ENCODE measurements around the gene GALNS.
"Not testable (repeated sequence)": the region's sequence is repeated elsewhere in the genome, so short reads cannot be mapped to it uniquely, and the experiment has no call there.

Gene GALNS

DNA sequence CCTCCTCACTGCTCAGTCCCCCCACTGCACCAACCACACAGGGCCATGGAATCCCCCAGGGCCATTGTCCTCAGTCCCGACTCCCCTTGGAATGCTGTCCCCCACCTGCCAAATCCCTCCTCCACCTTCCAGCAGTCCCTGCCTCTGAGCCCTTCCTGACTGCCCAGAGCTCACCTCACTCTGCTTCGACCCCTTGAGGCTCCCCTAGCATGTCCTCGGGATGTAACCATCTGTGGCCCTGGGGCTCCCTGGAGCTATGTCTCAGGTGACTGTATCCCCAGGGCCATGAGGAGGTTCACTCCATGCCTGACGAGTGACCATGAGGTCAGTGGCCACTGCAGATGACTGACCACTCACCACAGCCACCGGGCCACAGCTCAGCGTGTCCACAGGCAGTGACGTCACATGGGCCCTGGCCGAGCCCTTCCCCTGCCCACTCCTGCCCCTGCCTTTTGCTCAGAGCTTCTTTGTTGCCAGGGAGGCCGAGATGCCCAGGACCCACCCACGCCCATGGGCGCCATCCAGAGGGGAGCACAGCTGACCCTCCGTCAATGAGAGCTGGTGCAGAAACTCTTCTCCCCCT, 64.0 kb downstream of the GALNS start:
- Histone ChIP-seq H3K27me3 (ENCODE audit: control insufficient read depth, insufficient read depth, low read length) (no peaks in the 10 kb centered on the region), H3K36me3 (ENCODE audit: control insufficient read depth, insufficient read depth, low read length) (no peaks in the 10 kb centered on the region), H3K9me3 (ENCODE audit: control insufficient read depth, low read length) (no peaks in the 10 kb centered on the region), H3K79me2 (no peaks in the 10 kb centered on the region), H3K4me3 (ENCODE audit: low read depth, low read length) (no peak overlapping the region), H3K27ac (no peak overlapping the region), H2AFZ (no peak overlapping the region), H3K4me1 (no peaks in the 10 kb centered on the region), H3K4me2 (ENCODE audit: low read length) (no peak overlapping the region), H3K9ac (no peak overlapping the region)
- TF ChIP-seq, protein P1, sequence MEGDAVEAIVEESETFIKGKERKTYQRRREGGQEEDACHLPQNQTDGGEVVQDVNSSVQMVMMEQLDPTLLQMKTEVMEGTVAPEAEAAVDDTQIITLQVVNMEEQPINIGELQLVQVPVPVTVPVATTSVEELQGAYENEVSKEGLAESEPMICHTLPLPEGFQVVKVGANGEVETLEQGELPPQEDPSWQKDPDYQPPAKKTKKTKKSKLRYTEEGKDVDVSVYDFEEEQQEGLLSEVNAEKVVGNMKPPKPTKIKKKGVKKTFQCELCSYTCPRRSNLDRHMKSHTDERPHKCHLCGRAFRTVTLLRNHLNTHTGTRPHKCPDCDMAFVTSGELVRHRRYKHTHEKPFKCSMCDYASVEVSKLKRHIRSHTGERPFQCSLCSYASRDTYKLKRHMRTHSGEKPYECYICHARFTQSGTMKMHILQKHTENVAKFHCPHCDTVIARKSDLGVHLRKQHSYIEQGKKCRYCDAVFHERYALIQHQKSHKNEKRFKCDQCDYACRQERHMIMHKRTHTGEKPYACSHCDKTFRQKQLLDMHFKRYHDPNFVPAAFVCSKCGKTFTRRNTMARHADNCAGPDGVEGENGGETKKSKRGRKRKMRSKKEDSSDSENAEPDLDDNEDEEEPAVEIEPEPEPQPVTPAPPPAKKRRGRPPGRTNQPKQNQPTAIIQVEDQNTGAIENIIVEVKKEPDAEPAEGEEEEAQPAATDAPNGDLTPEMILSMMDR (IDR thresholded peaks at IDR 0.05) = no peak

DNA sequence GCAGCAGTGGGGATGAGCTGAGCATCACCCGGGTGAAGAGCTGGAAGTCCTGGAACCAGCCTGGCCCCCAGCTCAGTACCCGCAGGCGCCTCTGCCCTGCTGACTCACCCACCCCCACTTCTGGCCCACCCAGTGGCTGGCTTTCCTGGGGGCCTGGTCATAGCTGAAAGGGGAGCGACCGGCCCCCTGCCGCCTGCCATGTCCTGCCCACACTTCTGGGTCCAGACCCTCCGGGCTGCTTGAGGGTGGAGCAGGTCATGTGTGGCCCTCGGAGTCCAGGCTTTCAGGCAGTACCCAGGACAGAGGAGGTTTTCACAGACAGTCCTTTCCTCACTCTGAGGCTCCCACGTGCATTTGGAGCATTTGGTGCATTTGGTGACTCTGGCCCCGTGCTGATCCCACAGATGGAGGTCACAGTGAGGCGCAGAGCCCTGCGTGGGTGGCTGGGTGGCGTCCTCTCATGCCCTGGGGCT, 64.6 kb downstream of the GALNS start:
- no peak overlapping the region for H3K27ac ChIP-seq
- no peaks in the 10 kb centered on the region for H3K27me3 ChIP-seq (ENCODE audit: control insufficient read depth, insufficient read depth, low read length)
- H2AFZ ChIP-seq = no peak overlapping the region

DNA sequence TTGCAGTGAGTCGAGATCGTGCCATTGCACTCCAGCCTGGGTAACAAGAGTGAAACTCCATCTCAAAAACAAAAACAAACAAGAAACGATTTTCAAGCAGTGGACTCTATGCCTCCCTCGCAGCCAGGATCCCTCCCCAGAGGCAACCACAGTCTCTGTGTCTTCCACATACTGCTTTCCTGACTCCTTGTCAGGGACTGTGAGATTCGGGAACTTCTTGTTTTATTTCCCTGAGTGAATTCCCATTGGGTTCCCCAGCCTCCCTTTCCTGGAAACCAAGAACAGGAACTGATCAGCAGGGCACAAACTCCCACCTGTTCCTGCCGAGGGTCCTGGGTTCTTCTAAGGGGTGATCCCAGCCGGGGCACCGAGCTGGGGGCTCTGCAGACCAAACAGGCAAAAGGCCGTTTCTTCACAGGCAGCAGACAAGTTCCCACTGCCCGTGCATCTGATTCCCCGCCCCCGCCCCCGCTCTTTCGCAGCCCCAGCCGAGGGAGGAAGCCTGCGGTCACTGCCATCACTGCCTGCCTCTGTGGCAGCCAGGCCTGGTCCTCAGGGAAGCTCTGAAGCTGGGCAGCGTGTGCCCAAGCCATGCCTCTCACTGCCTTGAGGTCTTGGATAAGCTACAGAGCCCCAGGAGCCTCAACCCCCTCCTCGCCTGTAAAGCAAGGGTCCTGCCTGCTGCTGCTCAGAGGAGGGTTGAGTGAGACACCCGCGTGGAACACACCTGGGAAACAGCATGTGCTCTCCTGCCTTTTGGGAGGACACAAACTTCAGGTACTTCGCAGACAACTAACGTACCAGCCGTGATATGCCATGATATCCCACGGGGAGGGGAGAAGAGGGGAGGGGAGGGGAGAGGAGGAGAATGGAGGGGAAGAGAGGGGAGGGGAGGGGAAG, 66.2 kb downstream of the GALNS start:
- Histone ChIP-seq H3K4me1 (no peaks in the 10 kb centered on the region), H3K4me3 (ENCODE audit: low read depth, low read length) (no peak overlapping the region), H2AFZ (no peak overlapping the region), H3K79me2 (no peaks in the 10 kb centered on the region), H3K36me3 (ENCODE audit: control insufficient read depth, insufficient read depth, low read length) (no peaks in the 10 kb centered on the region), H3K4me2 (ENCODE audit: low read length) (no peak overlapping the region), H3K9ac (no peak overlapping the region), H3K9me3 (ENCODE audit: control insufficient read depth, low read length) (no peaks in the 10 kb centered on the region), H3K27ac (no peak overlapping the region), H3K27me3 (ENCODE audit: control insufficient read depth, insufficient read depth, low read length) (no peaks in the 10 kb centered on the region)
- TF ChIP-seq, protein P1 (IDR thresholded peaks at IDR 0.05) = no peak

More for the DNA sequence above, 64.6 kb downstream of the GALNS start:
- H3K9ac ChIP-seq = no peak overlapping the region
- H3K4me1 ChIP-seq = no peaks in the 10 kb centered on the region
- H3K9me3 ChIP-seq (ENCODE audit: control insufficient read depth, low read length) = no peaks in the 10 kb centered on the region
- TF ChIP-seq, protein P1 (IDR thresholded peaks at IDR 0.05) = no peak
- no peaks in the 10 kb centered on the region for H3K36me3 ChIP-seq (ENCODE audit: control insufficient read depth, insufficient read depth, low read length)
- no peak overlapping the region for H3K4me3 ChIP-seq (ENCODE audit: low read depth, low read length)
- H3K4me2 ChIP-seq (ENCODE audit: low read length) = no peak overlapping the region
- H3K79me2 ChIP-seq = no peaks in the 10 kb centered on the region

DNA sequence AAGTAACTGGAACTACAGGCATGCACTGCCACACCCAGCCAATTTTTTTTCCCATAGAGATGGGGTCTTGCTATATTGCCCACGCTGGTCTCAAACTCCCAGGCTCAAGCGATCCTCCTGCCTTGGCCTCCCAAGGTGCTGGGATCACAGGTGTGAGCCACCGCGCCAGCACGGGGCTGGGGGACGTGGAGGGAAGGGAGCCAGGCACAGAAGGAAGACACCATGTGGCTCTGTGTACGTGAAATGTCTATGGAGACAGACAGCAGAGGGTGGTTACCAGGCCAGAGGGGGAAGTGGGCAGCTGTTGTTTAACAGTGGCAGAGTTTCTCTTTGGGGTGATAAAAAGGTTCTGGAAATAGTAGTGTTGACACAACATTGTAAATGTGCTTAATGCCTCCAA, 67.2 kb downstream of the GALNS start:
- H3K4me2 ChIP-seq (ENCODE audit: low read length) = no peak overlapping the region
- H3K4me1 ChIP-seq = no peaks in the 10 kb centered on the region

DNA sequence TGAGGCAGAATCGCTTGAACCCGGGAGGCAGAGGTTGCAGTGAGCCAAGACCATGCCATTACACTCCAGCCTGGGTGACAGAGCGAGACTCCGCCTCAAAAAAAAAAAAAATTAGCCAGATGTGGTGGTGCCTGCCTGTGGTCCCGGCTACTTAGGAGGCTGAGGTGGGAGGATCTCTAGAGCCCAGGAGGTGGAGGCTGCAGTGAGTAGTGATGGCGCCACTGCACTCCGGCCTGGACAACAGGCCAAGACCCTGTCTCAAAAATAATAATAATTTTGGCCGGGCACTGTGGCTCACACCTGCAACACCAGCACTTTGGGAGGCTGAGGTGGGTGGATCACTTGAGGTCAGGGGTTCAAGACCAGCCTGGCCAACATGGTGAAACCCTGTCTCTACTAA, 68.0 kb downstream of the GALNS start:
- not testable (repeated sequence) for H3K4me1 ChIP-seq

More for the DNA sequence above, 67.2 kb downstream of the GALNS start:
- TF ChIP-seq, protein P1 (IDR thresholded peaks at IDR 0.05) = no peak
- Histone ChIP-seq H3K9ac (no peak overlapping the region), H3K27me3 (ENCODE audit: control insufficient read depth, insufficient read depth, low read length) (no peaks in the 10 kb centered on the region), H3K27ac (no peak overlapping the region), H2AFZ (no peak overlapping the region), H3K4me3 (ENCODE audit: low read depth, low read length) (no peak overlapping the region), H3K36me3 (ENCODE audit: control insufficient read depth, insufficient read depth, low read length) (no peaks in the 10 kb centered on the region), H3K9me3 (ENCODE audit: control insufficient read depth, low read length) (no peaks in the 10 kb centered on the region), H3K79me2 (no peaks in the 10 kb centered on the region)

More for the DNA sequence above, 68.0 kb downstream of the GALNS start:
- not testable (repeated sequence) for H2AFZ ChIP-seq; H3K9me3 ChIP-seq (ENCODE audit: control insufficient read depth, low read length); H3K4me3 ChIP-seq (ENCODE audit: low read depth, low read length); H3K36me3 ChIP-seq (ENCODE audit: control insufficient read depth, insufficient read depth, low read length); H3K27me3 ChIP-seq (ENCODE audit: control insufficient read depth, insufficient read depth, low read length); H3K9ac ChIP-seq; H3K79me2 ChIP-seq; H3K27ac ChIP-seq; H3K4me2 ChIP-seq (ENCODE audit: low read length)

Measured in parathyroid adenoma (tissue), 2 donors.